Suprapubic skin (tissue), 4 donors: ENCODE data around the gene WLS. TPM values are rescaled to one million over a fixed set of nuclear protein-coding genes. Genes with fewer than 3 reads are reported as not detected.

ENCODE experiments used
- DNase-seq, 2 donors: peaks; one replicate each; pipeline ENCODE4 v3.0.0-alpha.2; 2019; ENCODE audit warnings: low spot score in 2 of 2
- H3K27ac ChIP-seq: fragments of 200-600 bp; sonication (generic); one replicate; pipeline ENCODE4 v1.5.1; 2019
- H3K27me3 ChIP-seq: fragments of 200-600 bp; sonication (generic); one replicate; pipeline ENCODE4 v1.5.1; 2019
- H3K36me3 ChIP-seq: fragments of 200-600 bp; sonication (generic); one replicate; pipeline ENCODE4 v1.5.1; 2019
- H3K4me1 ChIP-seq: fragments of 200-600 bp; sonication (generic); one replicate; pipeline ENCODE4 v1.5.1; 2019
- H3K4me3 ChIP-seq: fragments of 200-600 bp; sonication (generic); one replicate; pipeline ENCODE4 v1.5.1; 2019; ENCODE audit warnings: mild to moderate bottlenecking
- H3K9me3 ChIP-seq: fragments of 200-600 bp; sonication (generic); one replicate; pipeline ENCODE4 v1.5.1; 2019
- CTCF ChIP-seq, 2 donors: fragments of 200-600 bp in 1 of 2; fragments of 450-650 bp in 1 of 2; sonication (generic) in 1 of 2; IDR thresholded peaks; one replicate each; pipeline ENCODE4 v1.5.1; 2016 to 2019; ENCODE audit warnings: antibody characterized with exemption in 2 of 2, mild to moderate bottlenecking in 1 of 2, moderate library complexity in 1 of 2
- EP300 ChIP-seq: sonication (generic); formaldehyde crosslinking; IDR thresholded peaks from one replicate; pipeline ENCODE4 v1.6.1; 2017; ENCODE audit warnings: antibody characterized with exemption
- POLR2A ChIP-seq, 2 donors: fragments of 450-650 bp; IDR thresholded peaks; one replicate each; pipeline ENCODE4 v1.6.1; 2017; ENCODE audit warnings: antibody characterized with exemption in 2 of 2, mild to moderate bottlenecking in 2 of 2, moderate library complexity in 2 of 2
- POLR2AphosphoS5 ChIP-seq, 3 donors: sonication (generic); formaldehyde crosslinking; IDR thresholded peaks; one replicate each; pipeline ENCODE4 v1.6.1; 2017; ENCODE audit warnings: antibody characterized with exemption in 3 of 3
- WGBS: methylation state at CpG from one replicate; pipeline ENCODE4 v1.1.5; 2018; 5-methylcytosine and 5-hydroxymethylcytosine counted together
- total RNA-seq, 4 donors: library from RNA; depleted of rRNA; stranded (reverse); fragments of >200 nt; gene quantifications; one replicate each; pipeline ENCODE4 v1.1.0, GENCODE V29; 2016

Gene WLS
- total RNA-seq, 4 donors from 2014 or later = 62.3 to 75.0 (median 70.0) TPM

GRCh38 chr1:68142461-68142860 is 89.9 kb downstream of the WLS start:
- DNase-seq = no peak
- WGBS = 83% methylated on average over 3 of the region's 3 CpGs
- TF ChIP-seq POLR2AphosphoS5 (IDR thresholded peaks at IDR 0.05) = no peak
- TF ChIP-seq EP300 = no peak
- TF ChIP-seq POLR2A (IDR thresholded peaks at IDR 0.05) = no peak
- TF ChIP-seq CTCF (IDR thresholded peaks at IDR 0.05) = no peak
- Histone ChIP-seq H3K4me3 (no peak overlapping the region), H3K4me1 (peaks cover 9% of the 10 kb centered on the region), H3K27me3 (no peaks in the 10 kb centered on the region), H3K27ac (no peak overlapping the region), H3K36me3 (peaks cover 41% of the 10 kb centered on the region), H3K9me3 (no peaks in the 10 kb centered on the region)

GRCh38 chr1:68142036-68142435 is 90.3 kb downstream of the WLS start:
- H3K36me3 ChIP-seq = peaks cover 42% of the 10 kb centered on the region
- no peak overlapping the region for H3K4me3 ChIP-seq
- no peaks in the 10 kb centered on the region for H3K27me3 ChIP-seq
- H3K9me3 ChIP-seq = no peaks in the 10 kb centered on the region
- 77% methylated on average over 5 of the region's 5 CpGs for WGBS
- TF ChIP-seq CTCF (IDR thresholded peaks at IDR 0.05) = no peak
- no peak for TF ChIP-seq EP300
- no peak for TF ChIP-seq POLR2A (IDR thresholded peaks at IDR 0.05)
- no peak for TF ChIP-seq POLR2AphosphoS5 (IDR thresholded peaks at IDR 0.05)
- DNase-seq = no peak
- H3K27ac ChIP-seq = no peak overlapping the region
- peaks cover 9% of the 10 kb centered on the region for H3K4me1 ChIP-seq

DNA sequence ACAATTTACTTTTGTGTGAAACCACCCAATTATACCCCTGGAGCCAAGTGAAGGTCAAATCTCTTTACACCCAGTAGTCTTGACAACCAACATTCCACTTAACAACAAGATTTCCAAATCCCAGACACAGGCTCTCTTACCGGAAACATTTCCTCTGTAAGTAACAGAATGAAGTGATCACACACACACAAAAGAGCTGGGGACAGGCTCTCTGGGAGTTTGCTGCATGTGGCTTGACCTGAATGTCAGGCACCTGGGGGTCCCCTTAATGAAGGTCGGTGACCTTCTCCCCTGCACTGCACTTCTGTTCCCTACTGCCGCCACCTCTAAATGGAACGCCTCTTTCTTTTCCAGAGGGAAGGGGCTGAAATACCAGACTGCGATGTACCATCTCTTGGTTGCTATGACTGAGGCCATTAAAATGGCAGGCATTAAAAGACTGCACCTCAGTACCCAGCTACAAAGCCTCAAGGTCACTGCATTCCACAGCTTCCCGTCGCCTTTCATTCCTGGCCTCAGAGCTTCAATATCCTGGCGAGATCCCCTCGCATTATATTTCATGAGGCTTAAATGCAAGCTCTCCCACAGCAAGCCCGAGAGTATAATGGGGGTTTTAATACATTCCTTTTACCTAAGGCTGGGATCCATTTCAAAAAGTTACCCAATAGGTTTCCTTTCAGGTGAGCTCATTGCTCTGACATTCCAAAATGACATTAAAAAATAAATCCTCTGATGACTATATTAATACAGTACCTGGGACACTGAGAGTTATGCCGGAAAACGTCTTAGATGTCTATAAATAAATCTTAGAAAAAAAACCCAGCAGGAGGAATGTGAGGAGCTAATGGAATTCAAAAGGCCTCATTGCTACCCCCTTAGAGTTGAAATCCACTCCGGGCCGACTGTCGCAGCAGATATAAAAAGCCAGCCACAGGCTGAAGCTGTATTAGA is 91.0 kb downstream of the WLS start:
- DNase-seq = no peak
- Histone ChIP-seq H3K27me3 (no peaks in the 10 kb centered on the region), H3K36me3 (peaks cover 46% of the 10 kb centered on the region), H3K4me1 (peaks cover 9% of the 10 kb centered on the region), H3K4me3 (no peak overlapping the region), H3K9me3 (no peaks in the 10 kb centered on the region), H3K27ac (no peak overlapping the region)
- no peak for TF ChIP-seq POLR2AphosphoS5 (IDR thresholded peaks at IDR 0.05)
- WGBS = 72% methylated on average over 15 of the region's 15 CpGs

GRCh38 chr1:68140536-68140935 is 91.8 kb downstream of the WLS start:
- Histone ChIP-seq H3K27ac (no peak overlapping the region), H3K4me3 (no peak overlapping the region), H3K36me3 (peaks cover 48% of the 10 kb centered on the region), H3K9me3 (no peaks in the 10 kb centered on the region), H3K27me3 (no peaks in the 10 kb centered on the region), H3K4me1 (peaks cover 5% of the 10 kb centered on the region)
- no peak for DNase-seq
- TF ChIP-seq EP300 = no peak
- no peak for TF ChIP-seq CTCF (IDR thresholded peaks at IDR 0.05)
- TF ChIP-seq POLR2AphosphoS5 (IDR thresholded peaks at IDR 0.05) = no peak
- 70% methylated on average over 4 of the region's 4 CpGs for WGBS

DNA sequence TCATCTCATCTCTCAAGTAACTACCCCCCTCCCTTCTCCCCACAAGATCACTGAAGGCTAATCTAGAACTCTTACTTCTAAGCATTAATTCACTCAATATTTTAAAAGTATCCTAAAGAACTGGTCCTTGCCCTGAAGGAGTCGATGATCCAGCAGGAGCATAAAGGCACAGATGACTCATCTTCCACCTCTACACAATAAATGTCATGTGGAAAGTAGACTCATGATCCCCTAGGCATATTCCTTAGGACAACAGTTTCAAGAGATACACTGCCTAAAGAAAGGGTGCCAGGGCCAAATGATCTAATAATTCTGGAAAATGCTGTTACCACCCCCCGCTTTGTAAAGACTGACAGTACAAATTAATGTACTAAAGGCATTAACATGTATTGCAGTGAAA is 96.1 kb downstream of the WLS start:
- DNase-seq = no peak
- no peak overlapping the region for H3K27ac ChIP-seq
- H3K4me1 ChIP-seq = no peaks in the 10 kb centered on the region
- WGBS = 77% methylated on average over 2 of the region's 2 CpGs
- TF ChIP-seq POLR2AphosphoS5 (IDR thresholded peaks at IDR 0.05) (no peak), POLR2A (IDR thresholded peaks at IDR 0.05) (no peak), EP300 (no peak)
- H3K4me3 ChIP-seq = no peak overlapping the region
- peaks cover 56% of the 10 kb centered on the region for H3K36me3 ChIP-seq
- no peaks in the 10 kb centered on the region for H3K27me3 ChIP-seq
- no peaks in the 10 kb centered on the region for H3K9me3 ChIP-seq

- Histone ChIP-seq H3K4me1 (peaks cover 6% of the 10 kb centered on the region), H3K4me3 (no peak overlapping the region), H3K27me3 (no peaks in the 10 kb centered on the region), H3K27ac (no peak overlapping the region), H3K9me3 (no peaks in the 10 kb centered on the region), H3K36me3 (peaks cover 61% of the 10 kb centered on the region)
- TF ChIP-seq POLR2A (IDR thresholded peaks at IDR 0.05) = no peak
- no peak for TF ChIP-seq CTCF (IDR thresholded peaks at IDR 0.05)
- no peak for TF ChIP-seq EP300
- TF ChIP-seq POLR2AphosphoS5 (IDR thresholded peaks at IDR 0.05) = no peak
- no peak for DNase-seq
- WGBS = 85% methylated on average over 8 of the region's 8 CpGs
Observed at GRCh38 chr1:68132426-68133130, 99.7 kb downstream of the WLS start.
